Right lobe of liver (tissue), 4 donors: ENCODE measurements around the gene ADPRHL1.

Experiments used
- POLR2A ChIP-seq: fragments of 450-650 bp; IDR thresholded peaks from one replicate; pipeline ENCODE4 v1.6.1; 2017; ENCODE audit warnings: antibody characterized with exemption, mild to moderate bottlenecking
- TF ChIP-seq, protein P1 (sequence below), 4 donors: fragments of 200-600 bp in 3 of 4; fragments of 450-650 bp in 1 of 4; IDR thresholded peaks; one replicate each; pipeline versions ENCODE4 v1.5.1 to v1.8.0; 2016 to 2022; ENCODE audit warnings: antibody characterized with exemption in 4 of 4, mild to moderate bottlenecking in 2 of 4
- donor health status: DM: no; HTN: no; CAD: no.
- donor health status: DM: no; HTN: no; CAD: no.
- donor health status: DM: no; HTN: yes; CAD: no.

DNA sequence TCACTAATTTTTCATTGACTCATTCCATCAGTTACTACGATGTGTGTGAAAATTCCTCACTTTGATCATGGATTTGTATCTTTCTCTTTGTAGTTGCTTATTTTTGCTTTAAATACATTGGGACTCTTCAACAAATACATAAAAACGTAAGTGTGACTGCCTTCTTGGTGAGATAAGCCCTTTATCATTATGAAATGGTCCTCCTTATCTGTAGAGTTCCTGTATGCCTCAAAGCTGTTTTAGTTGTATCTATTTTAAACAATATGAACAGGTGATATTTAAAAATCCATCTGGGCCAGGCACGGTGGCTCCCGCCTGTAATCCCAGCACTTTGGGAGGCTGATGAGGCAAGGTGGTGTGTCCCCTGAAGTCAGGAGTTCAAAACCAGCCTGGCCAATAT lies 25.9 kb upstream of the ADPRHL1 start:
- TF ChIP-seq, protein P1, sequence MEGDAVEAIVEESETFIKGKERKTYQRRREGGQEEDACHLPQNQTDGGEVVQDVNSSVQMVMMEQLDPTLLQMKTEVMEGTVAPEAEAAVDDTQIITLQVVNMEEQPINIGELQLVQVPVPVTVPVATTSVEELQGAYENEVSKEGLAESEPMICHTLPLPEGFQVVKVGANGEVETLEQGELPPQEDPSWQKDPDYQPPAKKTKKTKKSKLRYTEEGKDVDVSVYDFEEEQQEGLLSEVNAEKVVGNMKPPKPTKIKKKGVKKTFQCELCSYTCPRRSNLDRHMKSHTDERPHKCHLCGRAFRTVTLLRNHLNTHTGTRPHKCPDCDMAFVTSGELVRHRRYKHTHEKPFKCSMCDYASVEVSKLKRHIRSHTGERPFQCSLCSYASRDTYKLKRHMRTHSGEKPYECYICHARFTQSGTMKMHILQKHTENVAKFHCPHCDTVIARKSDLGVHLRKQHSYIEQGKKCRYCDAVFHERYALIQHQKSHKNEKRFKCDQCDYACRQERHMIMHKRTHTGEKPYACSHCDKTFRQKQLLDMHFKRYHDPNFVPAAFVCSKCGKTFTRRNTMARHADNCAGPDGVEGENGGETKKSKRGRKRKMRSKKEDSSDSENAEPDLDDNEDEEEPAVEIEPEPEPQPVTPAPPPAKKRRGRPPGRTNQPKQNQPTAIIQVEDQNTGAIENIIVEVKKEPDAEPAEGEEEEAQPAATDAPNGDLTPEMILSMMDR (IDR thresholded peaks at IDR 0.05) = no peak
- TF ChIP-seq POLR2A = no peak
